ENCODE measurements around the gene HIPK1.

GRCh38 chr1:113912594-113913311, 16.4 kb upstream of the HIPK1 start:
- TF ChIP-seq CTCF (IDR thresholded peaks at IDR 0.05; ENCODE audit: poor library complexity) (no peak), EZH2 (IDR thresholded peaks at IDR 0.05; ENCODE audit: borderline replicate concordance) (no peak)

All from hepatocyte (in vitro differentiated cells).